Smooth muscle cell (in vitro differentiated cells): ENCODE data around the gene HNRNPA2B1. TPM values are rescaled to one million over a fixed set of nuclear protein-coding genes. Genes with fewer than 3 reads are reported as not detected.
"Not testable (repeated sequence)": the region's sequence is repeated elsewhere in the genome, so short reads cannot be mapped to it uniquely, and the experiment has no call there.

ENCODE experiments used
- DNase-seq: peaks from one replicate; lab custom pipeline; 2025; ENCODE audit not compliant: unreplicated experiment; lab: John Stamatoyannopoulos, UW
- H2AFZ ChIP-seq: fragments of 200-600 bp; sonication (generic); 2 replicates; pipeline ENCODE4 v1.6.0; 2016; ENCODE audit warnings: antibody characterized with exemption, low read depth, mild to moderate bottlenecking
- H3F3A ChIP-seq: fragments of 200-600 bp; sonication (generic); 2 replicates; pipeline ENCODE4 v1.6.0; 2017; ENCODE audit warnings: antibody characterized with exemption, low read depth
- H3K27ac ChIP-seq: fragments of 200-600 bp; sonication (generic); 2 replicates; pipeline ENCODE4 v1.5.1; 2016; ENCODE audit warnings: low read depth, mild to moderate bottlenecking
- H3K27me3 ChIP-seq: fragments of 200-600 bp; sonication (generic); 2 replicates; pipeline ENCODE4 v1.6.1; 2016; ENCODE audit warnings: low read depth, mild to moderate bottlenecking
- H3K36me3 ChIP-seq: fragments of 200-600 bp; sonication (generic); 2 replicates; pipeline ENCODE4 v1.5.1; 2016; ENCODE audit warnings: low read depth
- H3K4me1 ChIP-seq: fragments of 200-600 bp; sonication (generic); 2 replicates; pipeline ENCODE4 v1.5.1; 2016; ENCODE audit warnings: low read depth
- H3K4me2 ChIP-seq: fragments of 200-600 bp; sonication (generic); 2 replicates; pipeline ENCODE4 v1.6.0; 2016; ENCODE audit warnings: mild to moderate bottlenecking
- H3K4me3 ChIP-seq: fragments of 200-600 bp; sonication (generic); 2 replicates; pipeline ENCODE4 v1.5.1; 2016; ENCODE audit warnings: mild to moderate bottlenecking
- H3K79me2 ChIP-seq: fragments of 200-600 bp; sonication (generic); 2 replicates; pipeline ENCODE4 v1.6.0; 2016; ENCODE audit warnings: low read depth, mild to moderate bottlenecking
- H3K9ac ChIP-seq: fragments of 200-600 bp; sonication (generic); 2 replicates; pipeline ENCODE4 v1.6.0; 2016; ENCODE audit warnings: low read depth
- H3K9me3 ChIP-seq: fragments of 200-600 bp; sonication (generic); replicated peaks from 2 replicates; pipeline ENCODE4 v1.5.1; 2016; ENCODE audit warnings: low read depth
- H4K20me1 ChIP-seq: fragments of 200-600 bp; sonication (generic); 2 replicates; pipeline ENCODE4 v1.6.0; 2016; ENCODE audit warnings: low read depth
- WGBS: methylation state at CpG from one replicate; pipeline ENCODE4 v1.1.7; 2016; ENCODE audit warnings: low lambda C conversion rate; 5-methylcytosine and 5-hydroxymethylcytosine counted together
- polyA plus RNA-seq: library from polyadenylated mRNA; unstranded; fragments of >200 nt; fragmentation: Nextera tagmentation; extraction: Ambion mirVana; gene quantifications from 2 replicates; pipeline ENCODE4 v1.2.1, GENCODE V29; 2016
- total RNA-seq: library from RNA; depleted of rRNA; stranded (reverse); fragments of >200 nt; gene quantifications from 2 replicates; pipeline ENCODE4 v1.2.3, GENCODE V29; 2014
- TF ChIP-seq, protein P1 (sequence below): fragments of 200-600 bp; sonication (generic); IDR thresholded peaks from 2 replicates; pipeline ENCODE4 v1.5.1; 2017; ENCODE audit warnings: borderline replicate concordance, mild to moderate bottlenecking, antibody characterized with exemption; ENCODE audit not compliant: insufficient read depth, poor library complexity, severe bottlenecking

HNRNPA2B1 gene
- total and polyA plus RNA-seq, 2 experiments from 2014 or later, result 158 to 393 TPM

- no peak overlapping the region for H3K4me3 ChIP-seq
- no peak overlapping the region for H2AFZ ChIP-seq
- H3K9me3 ChIP-seq, result no peaks in the 10 kb centered on the region
- 92% methylated on average over 7 of the region's 7 CpGs for WGBS
- no peak overlapping the region for H3K9ac ChIP-seq
- no peaks in the 10 kb centered on the region for H3K79me2 ChIP-seq
- TF ChIP-seq, protein P1, sequence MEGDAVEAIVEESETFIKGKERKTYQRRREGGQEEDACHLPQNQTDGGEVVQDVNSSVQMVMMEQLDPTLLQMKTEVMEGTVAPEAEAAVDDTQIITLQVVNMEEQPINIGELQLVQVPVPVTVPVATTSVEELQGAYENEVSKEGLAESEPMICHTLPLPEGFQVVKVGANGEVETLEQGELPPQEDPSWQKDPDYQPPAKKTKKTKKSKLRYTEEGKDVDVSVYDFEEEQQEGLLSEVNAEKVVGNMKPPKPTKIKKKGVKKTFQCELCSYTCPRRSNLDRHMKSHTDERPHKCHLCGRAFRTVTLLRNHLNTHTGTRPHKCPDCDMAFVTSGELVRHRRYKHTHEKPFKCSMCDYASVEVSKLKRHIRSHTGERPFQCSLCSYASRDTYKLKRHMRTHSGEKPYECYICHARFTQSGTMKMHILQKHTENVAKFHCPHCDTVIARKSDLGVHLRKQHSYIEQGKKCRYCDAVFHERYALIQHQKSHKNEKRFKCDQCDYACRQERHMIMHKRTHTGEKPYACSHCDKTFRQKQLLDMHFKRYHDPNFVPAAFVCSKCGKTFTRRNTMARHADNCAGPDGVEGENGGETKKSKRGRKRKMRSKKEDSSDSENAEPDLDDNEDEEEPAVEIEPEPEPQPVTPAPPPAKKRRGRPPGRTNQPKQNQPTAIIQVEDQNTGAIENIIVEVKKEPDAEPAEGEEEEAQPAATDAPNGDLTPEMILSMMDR, result no peak
- no peak overlapping the region for H3K27ac ChIP-seq
- DNase-seq, result no peak
- H3K27me3 ChIP-seq, result no peaks in the 10 kb centered on the region
- H3K4me1 ChIP-seq, result no peaks in the 10 kb centered on the region
- H3K4me2 ChIP-seq, result no peak overlapping the region
- H4K20me1 ChIP-seq, result peaks cover 12% of the 10 kb centered on the region
- no peaks in the 10 kb centered on the region for H3K36me3 ChIP-seq
- H3F3A ChIP-seq, result peaks cover 29% of the 10 kb centered on the region
These were observed 22.1 kb downstream of the HNRNPA2B1 start for GRCh38 chr7:26178272-26178960.

DNA sequence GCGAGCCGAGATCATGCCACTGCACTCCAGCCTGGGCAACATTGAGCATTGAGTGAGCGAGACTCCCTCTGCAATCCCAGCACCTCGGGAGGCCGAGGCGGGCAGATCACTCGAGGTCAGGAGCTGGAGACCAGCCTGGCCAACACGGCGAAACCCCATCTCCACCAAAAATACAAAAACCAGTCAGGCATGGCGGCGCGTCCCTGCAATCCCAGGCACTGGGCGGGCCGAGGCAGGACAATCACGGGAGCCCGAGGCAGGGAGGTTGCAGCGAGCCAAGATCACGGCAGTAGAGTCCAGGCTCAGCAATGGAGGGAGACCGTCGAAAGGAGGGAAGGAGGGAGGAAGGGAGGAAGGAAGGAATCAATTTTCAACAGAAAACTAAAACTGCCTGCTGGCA is 23.3 kb downstream of the HNRNPA2B1 start:
- DNase-seq, H3K4me3 ChIP-seq, H3K9ac ChIP-seq, H2AFZ ChIP-seq, H3K4me1 ChIP-seq, H3K27me3 ChIP-seq, H3K4me2 ChIP-seq, H3K79me2 ChIP-seq, H4K20me1 ChIP-seq, H3K36me3 ChIP-seq, H3K27ac ChIP-seq, H3K9me3 ChIP-seq: not testable (repeated sequence)
- peaks cover 20% of the 10 kb centered on the region for H3F3A ChIP-seq
- WGBS, result 97% methylated on average over 20 of the region's 20 CpGs

- H4K20me1 ChIP-seq, result not testable (repeated sequence)
These were observed 23.9 kb downstream of the HNRNPA2B1 start for GRCh38 chr7:26176696-26177095.

DNA sequence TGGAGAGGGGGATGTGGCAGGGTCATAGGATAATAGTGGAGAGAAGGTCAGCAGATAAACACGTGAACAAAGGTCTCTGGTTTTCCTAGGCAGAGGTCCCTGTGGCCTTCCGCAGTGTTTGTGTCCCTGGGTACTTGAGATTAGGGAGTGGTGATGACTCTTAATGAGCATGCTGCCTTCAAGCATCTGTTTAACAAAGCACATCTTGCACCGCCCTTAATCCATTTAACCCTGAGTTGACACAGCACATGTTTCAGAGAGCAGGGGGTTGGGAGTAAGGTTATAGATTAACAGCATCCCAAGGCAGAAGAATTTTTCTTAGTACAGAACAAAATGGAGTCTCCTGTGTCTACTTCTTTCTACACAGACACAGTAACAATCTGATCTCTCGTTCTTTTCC is 24.6 kb downstream of the HNRNPA2B1 start:
- H3K4me3 ChIP-seq, H3K4me2 ChIP-seq, H3K9ac ChIP-seq, H3K27ac ChIP-seq, H3K27me3 ChIP-seq, H3K4me1 ChIP-seq, H3K9me3 ChIP-seq, H3K79me2 ChIP-seq, H4K20me1 ChIP-seq, DNase-seq, H3K36me3 ChIP-seq, H2AFZ ChIP-seq: not testable (repeated sequence)
- 93% methylated on average over 1 of the region's 4 CpGs for WGBS
- H3F3A ChIP-seq, result peaks cover 11% of the 10 kb centered on the region

More at GRCh38 chr7:26176696-26177095, 23.9 kb downstream of the HNRNPA2B1 start:
- H2AFZ ChIP-seq, H3K4me2 ChIP-seq, H3K27me3 ChIP-seq, H3K4me3 ChIP-seq, H3K36me3 ChIP-seq, H3K9me3 ChIP-seq, H3K79me2 ChIP-seq, H3K9ac ChIP-seq, H3K4me1 ChIP-seq, DNase-seq, H3K27ac ChIP-seq: not testable (repeated sequence)
- peaks cover 15% of the 10 kb centered on the region for H3F3A ChIP-seq
- 99% methylated on average over 20 of the region's 26 CpGs for WGBS

GRCh38 chr7:26172048-26172447 is 28.5 kb downstream of the HNRNPA2B1 start:
- H3K4me2 ChIP-seq, result no peak overlapping the region
- no peak overlapping the region for H2AFZ ChIP-seq
- no peaks in the 10 kb centered on the region for H4K20me1 ChIP-seq
- H3K27ac ChIP-seq, result no peak overlapping the region
- no peak for DNase-seq
- no peaks in the 10 kb centered on the region for H3F3A ChIP-seq
- H3K4me3 ChIP-seq, result no peak overlapping the region
- 95% methylated on average over 1 of the region's 1 CpG for WGBS
- no peak overlapping the region for H3K9ac ChIP-seq
- H3K4me1 ChIP-seq, result no peaks in the 10 kb centered on the region
- no peaks in the 10 kb centered on the region for H3K79me2 ChIP-seq
- no peaks in the 10 kb centered on the region for H3K27me3 ChIP-seq
- no peaks in the 10 kb centered on the region for H3K9me3 ChIP-seq
- H3K36me3 ChIP-seq, result no peaks in the 10 kb centered on the region
- TF ChIP-seq, protein P1, result no peak
